CD14-positive monocyte (primary cell): ENCODE results near the gene TOB2. TPM values are rescaled to one million over a fixed set of nuclear protein-coding genes. Genes with fewer than 3 reads are reported as not detected.
A peak's percentile ranks its signal among the peaks of the same experiment; 100 is the strongest.

ENCODE experiments used
- DNase-seq, 3 donors: peaks; one replicate each; pipeline ENCODE4 v3.0.0-alpha.2; 2011 to 2022
- H2AFZ ChIP-seq: 2 replicates; pipeline ENCODE4 v1.6.0; 2012; ENCODE audit warnings: mild to moderate bottlenecking, low read depth, low read length, inconsistent platforms; ENCODE audit not compliant: insufficient read depth, poor library complexity, severe bottlenecking
- H3K27ac ChIP-seq, 2 donors: 1 replicate in 1 of 2; 2 replicates in 1 of 2; pipeline ENCODE4 v1.5.1; 2012 to 2013; ENCODE audit warnings: low read length in 2 of 2, control low read depth in 1 of 2, inconsistent platforms in 1 of 2, low read depth in 1 of 2, mild to moderate bottlenecking in 1 of 2
- H3K27me3 ChIP-seq, 2 donors: one replicate each; pipeline versions ENCODE4 v1.6.0 to v1.6.1; 2011 to 2013; ENCODE audit warnings: low read length in 2 of 2; ENCODE audit not compliant: control insufficient read depth in 2 of 2, insufficient read depth in 2 of 2
- H3K36me3 ChIP-seq, 2 donors: replicated peaks in 1 of 2; 1 replicate in 1 of 2; 2 replicates in 1 of 2; pipeline versions ENCODE4 v1.5.1 to v1.6.1; 2012 to 2013; ENCODE audit warnings: low read length in 2 of 2, control low read depth in 1 of 2, inconsistent platforms in 1 of 2, mild to moderate bottlenecking in 1 of 2; ENCODE audit not compliant: insufficient read depth in 2 of 2, control insufficient read depth in 1 of 2
- H3K4me1 ChIP-seq, 2 donors: 1 replicate in 1 of 2; 2 replicates in 1 of 2; pipeline versions ENCODE4 v1.5.1 to v1.6.1; 2012 to 2013; ENCODE audit warnings: low read length in 2 of 2, control low read depth in 1 of 2, inconsistent platforms in 1 of 2, mild to moderate bottlenecking in 1 of 2, moderate library complexity in 1 of 2; ENCODE audit not compliant: insufficient read depth in 2 of 2, control insufficient read depth in 1 of 2
- H3K4me2 ChIP-seq: replicated peaks from 2 replicates; pipeline ENCODE3; 2012; ENCODE audit warnings: low read length, moderate library complexity, mild to moderate bottlenecking; ENCODE audit not compliant: poor library complexity, severe bottlenecking; ENCODE audit errors: extremely low read depth
- H3K4me3 ChIP-seq, 3 experiments: fragments of 200-600 bp in 1 of 3; sonication (generic) in 1 of 3; replicated peaks in 1 of 3; 1 replicate in 2 of 3; 2 replicates in 1 of 3; pipeline ENCODE4 v1.5.1; 2011 to 2013; ENCODE audit warnings: low read length in 3 of 3, mild to moderate bottlenecking in 3 of 3, control low read depth in 2 of 3, low read depth in 2 of 3, inconsistent platforms in 1 of 3, moderate library complexity in 1 of 3
- H3K79me2 ChIP-seq: 2 replicates; pipeline ENCODE4 v1.6.0; 2012; ENCODE audit warnings: mild to moderate bottlenecking, control low read depth, inconsistent platforms, low read length, moderate library complexity; ENCODE audit not compliant: insufficient read depth
- H3K9ac ChIP-seq: 2 replicates; pipeline ENCODE4 v1.6.0; 2017; ENCODE audit warnings: low read length, mild to moderate bottlenecking; ENCODE audit not compliant: insufficient read depth, poor library complexity, severe bottlenecking
- H3K9me3 ChIP-seq, 2 donors: replicated peaks in 1 of 2; 1 replicate in 1 of 2; 2 replicates in 1 of 2; pipeline versions ENCODE4 v1.5.1 to v1.6.1; 2012 to 2013; ENCODE audit warnings: low read length in 2 of 2, control low read depth in 1 of 2; ENCODE audit not compliant: control insufficient read depth in 1 of 2, insufficient read depth in 1 of 2
- H4K20me1 ChIP-seq: 2 replicates; pipeline ENCODE4 v1.6.0; 2012; ENCODE audit warnings: mild to moderate bottlenecking, low read length, control low read depth, moderate library complexity; ENCODE audit not compliant: insufficient read depth
- H3K27ac Mint-ChIP-seq, 7 donors: one replicate each; pipeline ENCODE4 v1.8.0; 2020; ENCODE audit warnings: mild to moderate bottlenecking in 7 of 7, mixed read lengths in 7 of 7, moderate library complexity in 6 of 7, inconsistent platforms in 2 of 7
- H3K27me3 Mint-ChIP-seq, 3 donors: one replicate each; pipeline ENCODE4 v1.8.0; 2021 to 2022; ENCODE audit warnings: low read depth in 3 of 3, mild to moderate bottlenecking in 3 of 3, mixed read lengths in 3 of 3, moderate library complexity in 3 of 3, inconsistent platforms in 1 of 3
- H3K36me3 Mint-ChIP-seq, 2 donors: one replicate each; pipeline ENCODE4 v1.8.0; 2020; ENCODE audit warnings: mixed read lengths in 2 of 2, inconsistent platforms in 1 of 2, mild to moderate bottlenecking in 1 of 2
- H3K4me1 Mint-ChIP-seq: one replicate; pipeline ENCODE4 v1.8.0; 2020; ENCODE audit warnings: mild to moderate bottlenecking, mixed read lengths
- H3K4me3 Mint-ChIP-seq, 2 donors: one replicate each; pipeline ENCODE4 v1.8.0; 2020; ENCODE audit warnings: mild to moderate bottlenecking in 2 of 2, mixed read lengths in 2 of 2, moderate library complexity in 1 of 2
- H3K9me3 Mint-ChIP-seq, 7 donors: one replicate each; pipeline ENCODE4 v1.8.0; 2020 to 2022; ENCODE audit warnings: mixed read lengths in 7 of 7, mild to moderate bottlenecking in 6 of 7, moderate library complexity in 6 of 7, inconsistent platforms in 2 of 7
- CTCF ChIP-seq: fragments of 200-600 bp; IDR thresholded peaks from one replicate; pipeline ENCODE4 v1.8.0; 2022; ENCODE audit warnings: antibody characterized with exemption, mild to moderate bottlenecking
- WGBS: methylation state at CpG from one replicate; pipeline ENCODE4 v1.1.5; 2013; ENCODE audit warnings: missing lambda C conversion rate; ENCODE audit not compliant: insufficient coverage; 5-methylcytosine and 5-hydroxymethylcytosine counted together
- intact Hi-C, 2 donors: fragments of 100-400 bp; cut with micrococcal nuclease; formaldehyde crosslinking; loops; one replicate each; pipeline versions ENCODE4 v1.15.0 to v1.15.1; 2023
- polyA plus RNA-seq, 3 donors: library from polyadenylated mRNA; depleted of rRNA in 1 of 3; unstranded in 2 of 3; stranded (reverse) in 1 of 3; fragments of 300-500 nt in 2 of 3; fragments of >200 nt in 1 of 3; fragmentation: Illumina TruSeq in 2 of 3; gene quantifications; 1 replicate in 2 of 3; 2 replicates in 1 of 3; pipeline ENCODE4 v1.2.3, GENCODE V29; 2012 to 2021

Gene TOB2
- polyA plus RNA-seq, 3 donors = 7.0 to 40.4 (median 11.5) TPM

GRCh38 chr22:41397143-41397811 lies 49.3 kb downstream of the TOB2 start:
- no peak for DNase-seq
- H3K27ac Mint-ChIP-seq = peak overlapping the region in 1 of 7 donors; percentile 66

GRCh38 chr22:41395531-41396240 lies 50.9 kb downstream of the TOB2 start:
- no peaks in the 10 kb centered on the region for H3K4me1 Mint-ChIP-seq
- Histone ChIP-seq H3K27ac (no peak overlapping the region), H3K27me3 (no peaks in the 10 kb centered on the region), H4K20me1 (no peaks in the 10 kb centered on the region), H3K4me1 (no peaks in the 10 kb centered on the region), H3K79me2 (no peaks in the 10 kb centered on the region), H3K9ac (no peak overlapping the region), H2AFZ (no peak overlapping the region), H3K9me3 (no peaks in the 10 kb centered on the region), H3K4me2 (no peak overlapping the region), H3K36me3 (peaks cover 0 to 19% of the 10 kb centered on the region in 2 donors), H3K4me3 (no peak overlapping the region)
- peaks cover 0 to 1% (median 0%) of the 10 kb centered on the region in 3 donors for H3K27me3 Mint-ChIP-seq
- H3K36me3 Mint-ChIP-seq = peaks cover 22 to 25% of the 10 kb centered on the region in 2 donors
- TF ChIP-seq CTCF = no peak
- no peak overlapping the region for H3K4me3 Mint-ChIP-seq
- 98% methylated on average over 36 of the region's 37 CpGs for WGBS
- intact Hi-C loops = no loop called here
- H3K27ac Mint-ChIP-seq = no peak overlapping the region
- H3K9me3 Mint-ChIP-seq = no peaks in the 10 kb centered on the region
- no peak for DNase-seq

More at GRCh38 chr22:41397143-41397811, 49.3 kb downstream of the TOB2 start:
- Histone ChIP-seq H3K27ac (no peak overlapping the region), H3K4me2 (no peak overlapping the region), H2AFZ (no peak overlapping the region), H3K9me3 (no peaks in the 10 kb centered on the region), H3K4me1 (no peaks in the 10 kb centered on the region), H3K27me3 (no peaks in the 10 kb centered on the region), H4K20me1 (no peaks in the 10 kb centered on the region), H3K36me3 (peaks cover 0 to 19% of the 10 kb centered on the region in 2 donors), H3K9ac (no peak overlapping the region), H3K4me3 (no peak overlapping the region), H3K79me2 (no peaks in the 10 kb centered on the region)
- no peaks in the 10 kb centered on the region for H3K9me3 Mint-ChIP-seq
- WGBS = 97% methylated on average over 8 of the region's 19 CpGs
- H3K4me1 Mint-ChIP-seq = peaks cover 2% of the 10 kb centered on the region
- peaks cover 0 to 3% (median 1%) of the 10 kb centered on the region in 3 donors for H3K27me3 Mint-ChIP-seq
- H3K4me3 Mint-ChIP-seq = no peak overlapping the region
- no peak for TF ChIP-seq CTCF
- intact Hi-C loops = no loop called here
- peaks cover 20 to 22% of the 10 kb centered on the region in 2 donors for H3K36me3 Mint-ChIP-seq
